Breast epithelium (tissue), 3 donors: ENCODE results near the gene CLSTN2.

Experiments
- CTCF ChIP-seq, 3 donors: fragments of 450-650 bp; IDR thresholded peaks; one replicate each; pipeline ENCODE4 v1.5.1; 2016 to 2017; ENCODE audit warnings: antibody characterized with exemption in 3 of 3, mild to moderate bottlenecking in 3 of 3, moderate library complexity in 3 of 3
- POLR2A ChIP-seq: fragments of 450-650 bp; IDR thresholded peaks from one replicate; pipeline ENCODE4 v1.6.1; 2016; ENCODE audit warnings: antibody characterized with exemption, mild to moderate bottlenecking, moderate library complexity
- POLR2AphosphoS5 ChIP-seq, 3 donors: sonication (generic); formaldehyde crosslinking; IDR thresholded peaks; one replicate each; pipeline ENCODE4 v1.6.1; 2017; ENCODE audit warnings: antibody characterized with exemption in 3 of 3

DNA sequence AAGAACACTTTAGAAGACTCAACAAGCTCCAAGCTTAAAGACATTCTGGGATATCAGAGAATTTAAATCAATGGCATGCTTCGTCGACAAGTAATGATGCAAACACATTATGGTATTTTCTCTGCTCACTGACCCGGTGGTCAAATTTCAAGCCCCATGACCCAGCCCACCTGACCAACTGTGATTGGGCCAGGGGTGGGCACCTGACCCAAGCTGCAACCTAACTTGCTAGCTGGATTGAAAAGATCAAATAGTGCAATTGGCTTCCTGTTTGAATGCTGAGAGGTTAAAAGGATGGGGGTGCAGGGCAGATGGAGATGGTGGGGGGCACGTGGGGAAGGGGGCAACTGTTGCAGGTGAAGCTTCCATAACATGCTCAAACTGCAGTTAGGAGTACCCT, 250.4 kb downstream of the CLSTN2 start:
- no peak for TF ChIP-seq CTCF (IDR thresholded peaks at IDR 0.05)
- no peak for TF ChIP-seq POLR2AphosphoS5 (IDR thresholded peaks at IDR 0.05)
- no peak for TF ChIP-seq POLR2A
